Activated CD8-positive, alpha-beta memory T cell treated with anti-CD3 and anti-CD28 coated beads, Interleukin-2, amount 50 U/mL, for 48 hours (primary cell): ENCODE data around the gene GARIN1A.
"Not testable (repeated sequence)": the region's sequence is repeated elsewhere in the genome, so short reads cannot be mapped to it uniquely, and the experiment has no call there.

Source experiments
- DNase-seq: peaks from one replicate; pipeline ENCODE4 v3.0.0-alpha.2; 2020

GARIN1A gene

DNA sequence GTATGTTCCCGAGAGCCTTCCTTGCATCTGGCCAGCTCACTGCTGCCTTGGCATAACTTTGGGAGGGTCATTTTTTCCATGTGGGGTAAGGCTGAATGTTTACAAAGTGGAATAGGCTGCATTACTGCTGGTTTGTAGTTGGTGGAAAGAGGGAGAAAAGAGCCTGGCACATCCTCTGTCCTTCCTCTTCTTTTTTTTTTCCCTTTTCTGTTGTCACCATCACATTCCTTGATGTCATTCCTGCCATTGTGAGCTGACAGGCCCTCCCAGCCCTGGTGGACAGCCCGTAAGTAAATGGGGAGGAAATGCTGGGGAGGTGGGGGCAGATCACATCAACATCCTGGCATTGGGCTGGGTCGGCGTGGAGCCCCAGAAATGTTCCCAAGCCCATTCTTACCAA lies at the start of gene GARIN1A:
Gene GARIN1A (plus strand): TSS at position 301 of the 400 bp plus-strand sequence. CDS start 106 bp downstream, outside the sequence.
- no peak for DNase-seq

DNA sequence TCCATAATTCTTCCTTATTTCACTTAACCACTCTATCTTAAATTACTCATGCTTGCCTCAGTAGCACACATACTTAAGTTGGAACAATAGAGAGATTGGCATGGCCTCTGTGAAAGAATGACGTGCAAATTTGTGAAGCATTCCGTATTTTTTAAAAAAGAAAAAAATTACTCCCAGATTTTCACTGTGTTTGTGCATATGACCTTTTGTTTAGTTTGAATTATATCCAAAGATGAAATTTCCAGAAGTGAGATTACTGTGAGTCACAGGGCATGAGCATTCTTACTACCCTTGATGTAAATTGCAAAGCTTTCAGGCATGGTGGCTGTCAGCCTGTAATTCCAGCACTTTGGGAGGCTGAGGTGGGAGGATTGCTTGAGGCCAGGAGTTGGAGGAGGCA lies 45.0 kb upstream of the GARIN1A start:
- not testable (repeated sequence) for DNase-seq

DNA sequence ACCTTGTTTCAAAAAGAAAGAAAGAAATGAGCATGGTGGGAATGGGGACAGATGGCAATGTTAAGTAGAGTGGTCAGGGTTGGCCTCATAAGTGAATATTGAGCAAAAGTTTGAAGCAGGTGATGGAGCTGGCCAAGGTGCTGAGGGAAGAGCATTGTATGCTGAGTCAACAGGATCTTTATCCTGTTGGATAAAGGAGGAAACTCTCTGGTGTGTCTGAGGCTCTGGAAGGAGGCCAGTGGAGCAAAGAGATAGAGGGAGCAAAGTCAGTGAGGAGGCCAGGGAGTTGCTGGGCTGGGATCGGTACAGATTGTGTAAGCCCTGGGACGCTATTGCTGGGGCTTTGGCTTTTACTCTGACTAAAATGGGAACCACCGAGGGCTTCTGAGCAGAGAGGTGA lies 38.2 kb upstream of the GARIN1A start:
- not testable (repeated sequence) for DNase-seq

DNA sequence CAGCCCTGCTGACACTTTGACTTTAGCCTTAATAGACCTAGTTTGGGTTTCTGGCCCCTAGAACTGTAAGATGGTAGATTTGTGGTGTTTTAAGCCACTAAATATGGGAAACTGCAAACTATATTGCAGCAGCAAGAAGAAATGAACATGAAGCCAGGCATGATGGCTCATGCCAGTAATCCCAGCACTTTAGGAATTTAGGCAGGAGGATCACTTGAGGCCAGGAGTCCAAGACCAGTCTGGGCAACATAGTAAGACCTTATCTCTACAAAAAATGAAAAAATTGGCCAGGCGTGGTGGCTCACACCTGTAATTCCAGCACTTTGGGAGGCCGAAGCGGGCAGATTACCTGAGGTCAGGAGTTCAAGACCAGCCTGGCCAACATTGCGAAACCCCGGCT lies 26.9 kb upstream of the GARIN1A start:
- DNase-seq = not testable (repeated sequence)

DNA sequence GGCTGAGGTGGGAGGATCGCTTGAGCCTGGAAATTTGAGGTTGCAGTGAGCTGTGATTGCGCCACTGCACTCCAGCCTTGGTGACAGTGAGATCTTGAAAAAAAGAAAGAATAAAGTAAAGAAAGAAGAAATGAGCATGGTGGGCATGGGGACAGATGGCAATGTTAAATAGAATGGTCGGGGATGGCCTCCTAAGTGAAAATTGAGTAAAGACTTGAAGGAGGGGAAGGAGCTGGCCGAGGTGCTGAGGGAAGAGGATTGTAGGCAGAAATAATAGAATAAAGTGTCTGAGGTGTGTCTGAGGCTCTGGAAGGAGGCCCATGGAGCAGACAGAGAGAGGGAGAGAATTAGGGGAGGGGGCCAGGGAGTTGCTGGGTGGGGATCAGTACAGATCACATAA lies 26.2 kb upstream of the GARIN1A start:
- DNase-seq = not testable (repeated sequence)

DNA sequence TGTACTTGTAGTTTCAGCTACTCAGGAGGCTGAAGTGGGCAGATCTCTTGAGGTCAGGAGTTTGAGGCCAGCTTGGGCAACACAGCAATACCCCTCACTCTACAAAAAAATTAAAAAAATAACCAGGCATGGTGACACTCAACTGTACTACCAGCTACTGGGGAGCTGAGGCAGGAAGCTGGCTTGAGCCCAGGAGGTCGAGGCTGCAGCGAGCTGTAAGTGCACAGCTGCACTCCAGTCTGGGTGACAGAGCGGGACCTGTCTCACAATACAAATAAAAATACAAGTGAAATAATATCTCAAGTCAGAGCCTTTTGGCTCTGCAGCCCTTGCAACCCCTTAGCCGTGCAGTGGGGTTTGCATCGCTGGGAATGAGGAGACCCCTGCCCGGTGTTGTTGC lies 25.2 kb upstream of the GARIN1A start:
- DNase-seq = not testable (repeated sequence)

DNA sequence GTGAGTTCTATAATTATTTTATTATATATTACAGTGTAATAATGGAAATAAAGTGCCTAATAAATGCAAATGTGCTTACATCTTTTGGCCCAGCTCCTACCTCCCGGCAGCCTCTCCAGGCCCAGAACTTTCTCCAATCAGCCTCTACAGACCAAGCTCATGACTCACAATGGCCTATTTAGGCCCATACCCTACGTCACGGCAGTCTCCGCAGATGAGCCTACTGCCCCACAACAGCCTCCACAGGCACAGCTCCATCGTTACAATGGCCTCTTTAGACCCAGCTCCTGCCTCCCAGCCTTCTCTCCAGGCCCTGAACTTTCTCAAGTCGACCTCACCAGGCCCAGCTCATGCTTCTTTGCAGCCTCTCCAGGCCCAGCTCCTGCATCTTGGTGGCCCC lies 21.0 kb upstream of the GARIN1A start:
- not testable (repeated sequence) for DNase-seq

DNA sequence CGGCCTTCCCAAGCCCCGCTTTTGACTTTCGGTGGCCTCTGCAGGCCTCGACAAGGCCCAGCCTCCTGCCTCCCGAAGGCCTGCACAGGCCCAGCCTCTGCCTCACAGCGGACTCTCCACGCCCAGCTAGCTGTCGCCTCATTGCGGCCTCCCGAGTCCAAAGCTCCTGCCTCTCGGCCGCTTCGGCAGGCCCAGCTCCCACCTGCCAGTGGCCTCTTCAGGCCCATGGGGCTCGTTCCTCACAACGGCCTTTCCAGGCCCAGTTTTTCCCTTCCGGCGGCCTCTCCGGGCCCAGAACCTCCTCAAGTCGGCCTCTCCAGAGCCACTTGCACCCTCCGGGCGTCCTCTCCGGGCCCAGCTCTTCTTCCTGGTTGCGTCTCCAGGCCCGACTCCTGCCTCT lies 19.5 kb upstream of the GARIN1A start:
- not testable (repeated sequence) for DNase-seq

DNA sequence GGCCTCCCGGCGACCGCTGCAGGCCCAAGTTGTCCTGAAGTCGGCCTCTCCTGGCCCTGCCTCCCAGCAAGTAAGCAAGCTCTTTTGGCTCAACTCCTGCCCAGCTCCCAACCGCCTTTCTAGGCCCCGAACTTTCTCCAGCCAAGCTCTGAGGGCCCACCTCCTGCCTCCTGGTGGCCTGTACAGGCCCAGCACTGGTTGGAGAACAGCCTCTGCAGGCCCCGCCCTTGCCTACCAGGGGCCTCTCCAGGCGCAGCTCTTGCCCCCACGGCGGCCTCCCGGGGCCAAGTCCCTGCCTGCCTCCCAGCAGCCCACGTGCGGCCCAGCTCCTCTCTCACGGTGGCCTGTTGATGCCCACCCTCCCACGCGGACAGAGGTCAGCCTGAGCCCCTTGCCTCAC lies 18.9 kb upstream of the GARIN1A start:
- DNase-seq = not testable (repeated sequence)

DNA sequence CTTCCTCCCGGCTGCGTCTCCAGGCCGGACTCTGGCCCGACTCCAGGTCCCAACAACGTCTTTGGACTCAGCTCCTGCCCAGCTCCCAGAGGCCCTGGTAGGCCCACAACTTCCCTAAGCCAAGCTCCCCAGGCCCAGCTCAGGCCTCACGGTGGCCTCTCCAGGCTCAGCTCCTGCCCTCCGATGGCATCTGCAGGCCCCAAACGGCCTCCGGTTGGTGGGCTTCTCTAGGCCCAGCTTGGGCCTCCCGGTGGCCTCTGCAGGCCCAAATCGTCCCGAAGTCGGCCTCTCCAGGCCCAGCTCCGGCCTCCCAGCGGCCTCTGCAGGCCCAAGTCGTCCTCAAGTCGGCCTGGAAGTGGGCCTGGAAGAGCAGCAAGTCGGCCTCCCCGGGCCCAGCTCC lies 18.0 kb upstream of the GARIN1A start:
- not testable (repeated sequence) for DNase-seq

DNA sequence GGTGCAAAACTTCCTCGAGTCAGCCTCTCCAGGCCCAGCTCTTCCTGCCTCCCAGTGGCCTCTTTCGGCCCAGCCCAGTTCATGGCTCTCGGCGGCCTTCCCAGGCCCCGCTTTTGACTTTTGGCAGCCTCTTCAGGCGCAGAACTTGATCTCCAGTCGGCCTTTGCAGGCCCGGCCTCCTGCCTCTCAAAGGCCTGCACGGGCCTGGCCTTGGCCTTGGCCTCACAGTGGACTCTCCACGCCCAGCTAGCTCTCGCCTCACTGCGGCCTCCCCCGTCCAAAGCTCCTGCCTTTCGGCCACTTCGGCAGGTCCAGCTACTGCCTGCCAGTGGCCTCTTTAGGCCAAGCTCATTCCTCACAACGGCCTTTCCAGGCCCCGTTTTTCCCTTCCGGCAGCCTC lies 17.6 kb upstream of the GARIN1A start:
- not testable (repeated sequence) for DNase-seq

DNA sequence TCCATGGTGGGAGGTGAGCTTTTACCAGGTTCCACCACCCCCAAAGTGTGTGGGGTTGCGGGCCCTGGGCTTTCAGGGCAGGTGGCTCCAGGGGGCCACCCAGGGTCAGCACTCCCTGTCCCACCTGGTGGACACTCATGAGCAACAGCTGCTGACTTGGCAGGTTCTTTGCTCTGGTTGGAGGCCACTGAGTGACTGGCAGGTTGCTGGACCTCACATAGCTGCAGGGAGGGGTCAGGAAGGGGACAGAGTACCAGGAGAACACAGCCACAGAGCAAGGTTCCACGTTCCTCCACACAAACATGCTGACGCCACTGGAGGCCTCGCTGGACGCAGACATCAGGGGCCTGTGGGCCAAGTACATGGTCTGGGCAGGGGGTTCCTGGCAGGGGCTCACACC lies 13.7 kb upstream of the GARIN1A start:
- DNase-seq = not testable (repeated sequence)

DNA sequence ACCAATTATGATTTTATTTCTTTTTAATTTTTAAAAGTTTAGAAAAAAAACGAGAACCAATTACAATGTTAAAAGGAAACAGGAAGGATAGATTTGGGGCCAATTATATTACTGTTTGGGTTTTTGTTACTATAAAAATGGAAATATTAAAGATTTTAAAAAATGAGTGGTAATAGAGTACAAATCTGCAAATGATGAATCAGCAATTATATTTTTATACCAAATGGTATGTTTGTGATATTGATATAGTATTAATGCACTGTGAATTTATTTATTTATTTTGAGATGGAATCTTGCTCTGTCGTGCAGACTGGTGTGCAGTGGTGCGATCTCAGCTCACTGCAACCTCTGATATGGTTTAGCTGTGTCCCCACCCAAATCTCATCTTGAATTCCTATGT lies 11.5 kb upstream of the GARIN1A start:
- no peak for DNase-seq

DNA sequence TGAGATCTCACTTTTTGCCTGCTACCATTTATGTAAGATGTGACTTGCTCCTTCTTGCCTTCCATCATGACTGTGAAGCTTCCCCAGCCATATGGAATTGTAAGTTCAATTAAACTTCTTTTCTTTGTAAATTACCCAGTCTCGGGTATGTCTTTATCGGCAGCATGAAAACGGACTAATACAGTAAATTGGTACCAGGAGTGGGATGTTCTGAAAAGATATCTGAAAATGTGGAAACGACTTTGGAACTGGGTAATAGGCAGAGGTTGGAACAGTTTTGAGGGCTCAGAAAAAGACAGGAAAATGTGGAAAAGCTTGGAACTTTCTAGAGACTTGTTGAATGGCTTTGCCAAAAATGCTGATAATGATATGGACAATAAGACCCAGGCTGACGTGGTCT lies 10.6 kb upstream of the GARIN1A start:
- no peak for DNase-seq

DNA sequence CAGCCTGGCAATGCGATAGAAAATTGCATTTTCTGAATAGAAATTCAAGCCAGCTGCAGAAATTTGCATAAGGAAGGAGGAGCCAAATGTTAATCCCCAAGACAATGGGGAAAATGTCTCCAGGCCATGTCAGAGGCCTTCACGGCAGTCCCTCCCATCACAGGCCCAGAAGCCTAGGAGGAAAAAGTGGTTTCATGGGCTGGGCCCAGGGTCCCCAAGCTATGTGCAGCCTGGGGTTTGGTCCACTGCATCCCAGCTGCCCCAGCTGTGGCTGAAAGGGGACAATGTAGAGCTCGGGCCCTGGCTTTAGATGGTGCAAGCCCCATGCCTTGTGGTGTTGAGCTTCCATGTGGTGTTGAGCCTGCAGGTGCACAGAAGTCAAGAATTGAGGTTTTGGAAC lies 10.0 kb upstream of the GARIN1A start:
- no peak for DNase-seq

DNA sequence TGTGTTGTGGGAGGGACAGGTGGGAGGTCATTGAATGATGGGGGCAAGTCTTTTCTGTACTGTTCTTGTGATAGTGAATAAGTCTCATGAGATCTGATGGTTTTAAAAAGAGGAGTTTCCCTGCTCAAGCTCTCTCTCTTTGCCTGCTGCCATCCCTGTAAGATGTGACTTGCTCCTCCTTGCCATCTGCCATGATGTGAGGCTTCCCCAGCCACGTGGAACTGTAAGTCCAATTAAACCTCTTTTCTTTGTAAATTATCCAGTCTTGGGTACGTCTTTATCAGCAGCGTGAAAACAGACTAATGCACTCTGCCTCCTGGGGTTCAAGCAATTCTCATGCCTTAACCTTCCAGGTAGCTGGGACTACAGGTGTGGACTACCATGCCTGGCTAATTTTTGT lies 8.9 kb upstream of the GARIN1A start:
- not testable (repeated sequence) for DNase-seq

DNA sequence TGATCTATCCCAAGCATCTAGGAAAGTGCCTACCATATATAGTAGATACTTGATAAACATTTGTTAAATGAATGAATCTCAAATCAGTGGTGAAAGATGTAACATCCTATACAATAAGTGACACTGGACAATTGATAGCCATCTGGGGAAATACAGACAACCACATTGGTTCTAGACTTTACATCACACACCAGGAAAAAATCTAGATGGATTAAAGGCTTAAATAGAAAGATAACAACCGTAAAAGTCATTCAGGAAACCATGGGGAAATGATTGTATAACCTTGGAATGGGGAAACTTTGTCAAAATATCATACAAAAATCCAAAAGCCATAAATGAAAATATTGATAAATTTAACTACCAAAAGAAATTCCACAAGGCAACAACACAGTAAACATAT lies 7.0 kb upstream of the GARIN1A start:
- no peak for DNase-seq

DNA sequence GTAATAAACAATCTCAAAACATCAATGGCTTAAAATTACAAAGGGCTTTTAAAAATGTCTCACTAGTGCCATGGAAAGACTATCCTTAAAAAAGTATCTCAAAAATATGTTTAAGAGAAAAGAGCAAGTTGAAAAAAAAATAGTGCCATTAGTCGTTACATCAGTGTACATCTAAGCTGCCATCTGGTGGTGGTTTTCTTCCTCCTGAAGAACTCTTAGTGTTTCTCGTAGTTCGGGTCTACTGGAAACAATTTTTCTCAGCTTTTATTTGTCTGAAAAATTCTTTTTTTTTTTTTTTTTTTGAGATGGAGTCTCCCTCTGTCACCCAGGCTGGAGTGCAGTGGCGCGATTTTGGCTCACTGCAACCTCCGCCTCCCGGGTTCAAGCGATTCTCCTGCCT lies 5.9 kb upstream of the GARIN1A start:
- no peak for DNase-seq

DNA sequence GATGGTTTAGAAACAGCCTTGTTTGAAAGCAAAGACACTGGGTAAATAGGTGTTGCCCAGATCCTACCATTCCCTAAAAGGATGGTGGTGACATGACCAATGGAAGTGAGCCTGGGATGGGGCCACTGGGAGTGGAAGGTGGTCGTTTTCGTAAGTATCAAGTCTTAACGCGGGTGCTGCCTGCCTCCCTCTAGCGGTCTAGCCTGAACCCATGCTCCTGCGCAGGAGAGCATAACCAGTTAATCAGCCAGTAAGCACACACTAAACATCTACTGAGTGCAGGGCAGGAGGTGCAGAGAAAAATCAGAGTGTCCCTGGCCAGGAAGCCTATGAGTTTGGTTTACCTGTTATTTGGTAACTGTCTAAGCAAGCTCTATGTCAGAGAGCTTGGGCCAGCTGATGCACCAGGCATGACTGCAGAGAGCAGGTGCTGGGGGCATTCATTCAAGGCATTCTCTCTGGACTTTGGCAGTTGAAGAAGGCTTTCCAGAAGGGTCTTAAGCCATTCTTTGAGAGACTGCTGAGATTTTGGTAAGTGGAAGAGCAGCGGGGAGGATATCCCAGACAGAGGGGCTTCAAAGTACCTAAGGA lies 930 bp downstream of the GARIN1A start:
- no peak for DNase-seq

DNA sequence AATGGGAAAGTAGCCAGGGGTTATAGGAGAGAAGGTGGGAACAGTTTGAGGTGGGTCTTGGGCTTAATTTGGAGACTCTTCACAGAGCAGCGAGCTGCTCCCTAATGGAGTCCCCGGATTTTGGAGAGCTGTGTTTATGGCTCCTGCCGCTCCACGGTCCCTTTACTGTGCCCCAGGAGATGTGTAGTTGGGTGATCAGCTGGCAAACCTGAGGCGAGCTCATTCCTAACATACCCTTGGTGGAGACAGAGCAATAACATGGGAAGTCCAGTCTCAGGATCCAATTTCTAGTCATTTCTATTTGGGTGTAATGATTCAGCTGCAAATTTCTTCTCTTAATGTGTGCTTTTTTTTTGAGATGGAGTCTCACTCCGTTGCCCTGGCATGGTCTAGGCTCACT lies 1.5 kb downstream of the GARIN1A start:
- no peak for DNase-seq

DNA sequence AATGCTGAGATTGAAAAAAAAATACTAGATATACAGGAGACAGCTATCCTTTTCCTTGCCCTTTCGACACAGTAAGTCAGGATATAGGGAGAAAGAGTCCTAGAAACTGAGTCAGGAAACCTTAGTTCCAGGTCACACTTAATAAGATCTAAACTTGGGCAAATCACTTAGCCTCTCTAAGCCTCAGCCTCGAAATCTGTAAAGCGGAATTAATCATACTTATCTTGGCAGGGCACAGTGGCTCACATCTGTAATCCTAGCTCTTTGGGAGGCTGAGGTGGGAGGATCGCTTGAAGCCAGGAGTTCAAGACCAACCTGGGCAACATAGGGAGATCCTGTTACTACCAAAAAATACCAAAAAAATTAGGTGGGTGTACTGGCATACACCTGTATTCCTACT lies 4.6 kb downstream of the GARIN1A start:
- no peak for DNase-seq

DNA sequence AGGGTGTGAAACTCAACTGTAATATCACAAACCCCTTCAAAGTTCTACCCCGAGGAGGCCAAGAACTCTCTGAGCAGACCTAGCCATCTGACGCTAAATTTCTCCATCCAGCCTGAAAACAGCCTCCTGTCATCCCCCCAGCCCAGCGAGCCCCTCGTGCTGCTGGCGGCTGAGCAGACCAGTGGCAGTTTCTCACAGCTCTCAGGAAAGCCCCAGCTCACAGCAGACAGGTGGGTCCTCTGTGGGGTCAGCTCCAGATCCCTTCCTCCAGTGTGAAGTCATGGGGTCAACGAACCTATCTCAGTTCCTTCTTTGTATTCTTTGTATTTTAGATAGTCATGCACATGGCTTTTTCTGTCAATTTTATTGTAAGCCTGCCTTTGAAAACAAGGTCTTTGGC lies 7.8 kb downstream of the GARIN1A start:
- no peak for DNase-seq

DNA sequence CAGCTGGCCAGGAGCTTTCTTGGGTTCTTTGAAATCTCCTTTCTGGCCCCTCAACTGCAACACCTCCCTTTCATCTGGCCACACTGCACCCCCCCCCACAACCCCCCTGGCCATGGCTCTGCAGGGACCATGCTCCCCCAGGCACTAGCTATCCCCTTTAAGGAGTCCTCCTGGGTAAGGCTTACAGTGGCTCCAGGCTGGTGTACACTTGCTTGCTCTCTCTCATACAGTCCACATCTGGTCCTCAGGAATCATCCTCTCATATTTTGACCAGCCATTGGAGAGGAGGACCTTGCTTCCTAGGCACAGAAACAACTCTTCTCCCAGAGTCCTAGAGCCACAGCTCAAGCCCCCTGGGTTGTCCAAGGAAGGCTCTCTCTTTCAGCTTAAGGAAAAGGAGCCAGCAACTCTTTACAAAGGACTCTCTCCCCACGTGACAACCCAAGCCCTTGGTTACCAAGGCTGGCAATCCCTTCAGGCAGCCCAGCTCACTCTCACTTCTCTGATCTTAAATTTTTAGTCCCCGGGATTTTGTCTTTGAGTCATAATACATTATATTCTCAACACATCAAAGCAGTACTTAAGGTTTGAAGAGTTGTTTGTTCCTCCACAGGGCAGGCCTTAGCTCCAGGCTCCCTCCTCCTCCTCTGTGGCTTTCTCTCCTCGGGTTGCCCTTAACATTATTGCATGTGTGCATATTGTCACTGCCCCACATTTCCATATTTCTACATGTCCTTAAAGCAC lies 9.9 kb downstream of the GARIN1A start:
- DNase-seq = no peak

DNA sequence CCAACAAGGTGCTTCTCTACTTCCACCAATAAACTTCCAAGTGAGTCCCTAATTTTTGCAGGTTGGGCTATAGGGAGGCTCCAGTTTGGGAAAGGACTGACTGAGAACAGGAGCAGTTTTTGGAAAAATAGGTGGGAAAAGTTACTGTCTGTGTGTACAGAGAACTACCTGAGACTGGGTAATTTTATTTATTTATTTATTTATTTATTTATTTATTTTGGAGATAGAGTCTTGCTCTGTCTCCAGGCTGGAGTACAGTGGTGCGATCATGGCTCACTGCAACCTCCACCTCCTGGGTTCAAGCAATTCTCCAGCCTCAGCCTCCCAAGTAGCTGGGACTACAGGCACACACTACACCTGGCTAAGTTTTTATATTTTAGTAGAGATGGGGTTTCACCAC lies 11.2 kb downstream of the GARIN1A start:
- not testable (repeated sequence) for DNase-seq

DNA sequence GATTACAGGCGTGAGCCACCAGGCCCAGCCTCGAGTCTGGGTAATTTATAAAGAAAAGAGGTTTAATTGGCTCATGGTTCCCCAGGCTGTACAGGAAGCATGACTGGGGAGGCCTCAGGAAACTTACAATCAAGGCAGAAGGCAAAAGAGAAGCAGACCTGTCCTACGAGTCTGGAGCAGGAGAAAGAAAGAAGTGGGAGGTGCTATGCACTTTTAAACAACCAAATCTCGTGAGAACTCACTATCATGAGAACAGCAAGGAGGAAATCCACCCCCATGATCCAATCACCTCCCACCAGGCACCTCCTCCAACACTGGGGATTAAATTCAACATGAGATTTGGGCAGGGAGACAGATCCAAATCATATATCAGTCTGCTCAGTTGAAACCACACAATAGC lies 11.6 kb downstream of the GARIN1A start:
- not testable (repeated sequence) for DNase-seq
